ENCODE data around the gene PAX8. TPM values are rescaled to one million over a fixed set of nuclear protein-coding genes. Genes with fewer than 3 reads are reported as not detected.

The PAX8 gene
- total and polyA plus RNA-seq, 7 donors, result 0.41 to 10.8 (median 0.93) TPM; not detected in 1

DNA sequence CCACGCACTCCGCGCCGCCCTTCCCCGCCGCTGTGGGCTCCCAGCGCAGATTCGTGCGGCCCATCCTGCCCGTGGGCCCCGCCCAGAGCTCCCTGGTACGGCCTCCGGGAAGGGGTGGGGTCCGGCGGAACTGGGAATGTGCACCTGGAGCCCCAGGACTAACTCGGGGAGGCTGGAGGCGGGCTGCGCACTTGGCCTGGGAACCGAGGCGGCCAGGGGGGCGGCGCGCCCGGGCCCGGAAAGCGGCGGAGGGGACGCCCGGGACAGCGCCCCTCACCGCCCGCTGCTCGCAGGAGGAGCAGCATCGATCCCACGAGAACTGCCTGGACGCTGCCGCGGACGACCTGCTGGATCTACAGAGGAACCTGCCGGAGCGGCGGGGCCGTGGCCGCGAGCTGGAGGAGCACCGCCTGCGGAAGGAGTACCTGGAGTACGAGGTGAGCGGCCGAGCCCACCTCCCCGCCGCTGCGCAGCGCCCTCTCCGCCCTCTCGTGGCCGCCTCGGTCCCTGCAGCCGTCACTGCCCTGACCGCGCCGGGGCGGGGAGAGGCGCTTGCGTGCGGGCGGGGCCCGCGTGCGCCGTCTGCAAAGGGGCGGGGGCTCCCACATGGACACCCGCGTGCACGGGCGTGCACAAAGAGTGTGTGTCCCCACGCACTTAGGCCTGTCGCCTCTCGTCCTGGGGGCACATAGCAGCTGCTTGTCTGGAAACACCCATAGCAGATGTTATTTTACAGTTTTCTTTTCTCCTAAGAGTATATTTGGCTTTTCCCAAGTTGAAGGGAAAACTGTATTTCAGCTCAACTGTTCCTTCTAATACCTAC, 79.7 kb downstream of the PAX8 start:
- intact Hi-C loops (cut with DNase I), result no loop called here
- WGBS, 2 donors, result 3 to 17% methylated on average over 79 of the region's 79 CpGs
- Histone ChIP-seq H3K27ac (peak overlapping the region; percentile 11 to 71 (median 54)), H3K9me3 (no peaks in the 10 kb centered on the region), H3K4me3 (peak overlapping the region; percentile 43 to 63 (median 61)), H3K4me1 (peaks cover 0 to 11% (median 6%) of the 10 kb centered on the region in 4 donors), H3K27me3 (no peaks in the 10 kb centered on the region), H3K36me3 (no peaks in the 10 kb centered on the region)
- peak; percentile 80 for DNase-seq
- TF ChIP-seq, protein P1, sequence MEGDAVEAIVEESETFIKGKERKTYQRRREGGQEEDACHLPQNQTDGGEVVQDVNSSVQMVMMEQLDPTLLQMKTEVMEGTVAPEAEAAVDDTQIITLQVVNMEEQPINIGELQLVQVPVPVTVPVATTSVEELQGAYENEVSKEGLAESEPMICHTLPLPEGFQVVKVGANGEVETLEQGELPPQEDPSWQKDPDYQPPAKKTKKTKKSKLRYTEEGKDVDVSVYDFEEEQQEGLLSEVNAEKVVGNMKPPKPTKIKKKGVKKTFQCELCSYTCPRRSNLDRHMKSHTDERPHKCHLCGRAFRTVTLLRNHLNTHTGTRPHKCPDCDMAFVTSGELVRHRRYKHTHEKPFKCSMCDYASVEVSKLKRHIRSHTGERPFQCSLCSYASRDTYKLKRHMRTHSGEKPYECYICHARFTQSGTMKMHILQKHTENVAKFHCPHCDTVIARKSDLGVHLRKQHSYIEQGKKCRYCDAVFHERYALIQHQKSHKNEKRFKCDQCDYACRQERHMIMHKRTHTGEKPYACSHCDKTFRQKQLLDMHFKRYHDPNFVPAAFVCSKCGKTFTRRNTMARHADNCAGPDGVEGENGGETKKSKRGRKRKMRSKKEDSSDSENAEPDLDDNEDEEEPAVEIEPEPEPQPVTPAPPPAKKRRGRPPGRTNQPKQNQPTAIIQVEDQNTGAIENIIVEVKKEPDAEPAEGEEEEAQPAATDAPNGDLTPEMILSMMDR (IDR thresholded peaks at IDR 0.05), result peak; percentile 35 to 89 (median 61)
- TF ChIP-seq EP300 (IDR thresholded peaks at IDR 0.05), result no peak
- TF ChIP-seq POLR2AphosphoS5 (IDR thresholded peaks at IDR 0.05), result peak in 2 of 4 donors; percentile 33 to 44
- TF ChIP-seq POLR2A (IDR thresholded peaks at IDR 0.05), result no peak

DNA sequence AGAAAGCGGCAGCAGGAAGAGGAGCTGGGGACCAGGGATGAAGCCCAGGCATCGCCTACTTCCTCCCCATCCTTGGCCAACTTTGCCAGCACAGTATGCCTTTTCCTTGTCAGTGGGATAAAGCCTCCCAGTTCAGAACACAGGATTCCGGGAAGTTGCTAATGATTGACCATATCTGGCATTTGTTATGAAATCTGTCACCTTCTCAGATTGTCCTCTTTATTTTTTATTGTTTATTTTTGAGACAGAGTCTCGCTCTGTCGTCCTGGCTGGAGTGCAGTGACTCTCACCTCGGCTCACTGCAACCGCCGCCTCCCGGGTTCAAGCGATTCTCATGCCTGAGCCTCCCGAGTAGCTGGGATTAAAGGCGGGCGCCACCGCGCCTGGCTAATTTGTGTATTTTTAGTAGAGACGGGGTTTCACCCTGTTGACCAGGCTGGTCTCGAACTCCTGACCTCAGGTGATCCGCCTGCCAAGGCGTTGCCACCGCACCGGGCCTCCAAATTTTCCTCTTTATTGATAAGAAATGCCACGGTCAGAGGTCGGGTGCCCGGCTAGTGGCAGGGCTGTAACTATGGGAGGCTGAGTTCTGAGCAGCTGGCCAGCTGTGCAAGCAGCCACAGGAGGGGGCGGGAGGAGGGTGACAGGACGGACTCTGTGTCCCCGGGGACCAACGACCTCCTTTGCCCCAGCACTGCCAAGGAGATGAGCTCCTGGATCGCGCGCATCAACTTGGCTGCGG, 80.5 kb downstream of the PAX8 start:
- TF ChIP-seq, protein P1 (IDR thresholded peaks at IDR 0.05), result no peak
- TF ChIP-seq POLR2A (IDR thresholded peaks at IDR 0.05) (no peak), POLR2AphosphoS5 (IDR thresholded peaks at IDR 0.05) (no peak), EP300 (IDR thresholded peaks at IDR 0.05) (no peak)

DNA sequence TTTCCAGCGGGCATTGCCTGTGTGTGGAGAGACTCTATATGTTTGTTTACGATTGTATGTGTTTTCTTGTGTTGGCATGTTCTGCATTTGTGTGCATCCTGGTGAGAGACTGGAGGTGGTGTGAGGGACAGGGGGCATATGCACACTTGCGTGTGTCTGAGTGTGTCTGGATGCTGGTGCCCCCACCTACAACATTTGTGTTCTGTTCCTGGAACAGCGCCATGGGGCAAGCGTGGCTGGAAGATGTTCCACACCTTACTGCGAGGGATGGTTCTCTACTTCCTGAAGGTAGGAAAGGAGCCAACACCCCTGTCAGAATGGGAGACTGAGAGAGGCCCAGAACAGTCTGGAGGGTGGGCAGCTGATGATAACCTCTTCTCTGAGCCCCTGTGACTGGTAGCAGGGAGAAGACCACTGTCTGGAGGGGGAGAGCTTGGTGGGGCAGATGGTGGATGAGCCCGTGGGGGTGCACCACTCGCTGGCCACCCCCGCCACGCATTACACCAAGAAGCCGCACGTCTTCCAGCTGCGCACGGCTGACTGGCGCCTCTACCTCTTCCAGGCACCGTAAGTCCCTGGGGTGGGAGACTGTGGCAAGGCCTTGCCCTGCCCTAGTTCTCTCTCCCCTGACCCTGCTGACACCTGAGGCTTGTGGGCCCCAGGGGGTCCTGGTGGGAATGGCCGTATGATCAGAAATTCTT, 81.2 kb downstream of the PAX8 start:
- Histone ChIP-seq H3K27me3 (no peaks in the 10 kb centered on the region), H3K27ac (no peak overlapping the region), H3K9me3 (no peaks in the 10 kb centered on the region), H3K36me3 (no peaks in the 10 kb centered on the region), H3K4me3 (no peak overlapping the region), H3K4me1 (peaks cover 0 to 11% (median 6%) of the 10 kb centered on the region in 4 donors)
- 93 to 94% methylated on average over 17 of the region's 17 CpGs for whole genome bisulfite sequencing, 2 donors
- TF ChIP-seq, protein P1 (IDR thresholded peaks at IDR 0.05), result no peak
- TF ChIP-seq POLR2A (IDR thresholded peaks at IDR 0.05), result no peak
- intact Hi-C loops (cut with DNase I), result no loop called here
- DNase-seq, result no peak

More for the DNA sequence above, 80.5 kb downstream of the PAX8 start:
- intact Hi-C loops (cut with DNase I), result no loop called here
- Histone ChIP-seq H3K27me3 (no peaks in the 10 kb centered on the region), H3K9me3 (no peaks in the 10 kb centered on the region), H3K4me3 (peak overlapping the region; percentile 43 to 63 (median 61)), H3K36me3 (no peaks in the 10 kb centered on the region), H3K27ac (peak overlapping the region in 3 of 4 donors; percentile 42 to 71 (median 66)), H3K4me1 (peaks cover 0 to 11% (median 6%) of the 10 kb centered on the region in 4 donors)
- DNase-seq, result no peak
- WGBS, 2 donors, result 40 to 69% methylated on average over 32 of the region's 32 CpGs

DNA sequence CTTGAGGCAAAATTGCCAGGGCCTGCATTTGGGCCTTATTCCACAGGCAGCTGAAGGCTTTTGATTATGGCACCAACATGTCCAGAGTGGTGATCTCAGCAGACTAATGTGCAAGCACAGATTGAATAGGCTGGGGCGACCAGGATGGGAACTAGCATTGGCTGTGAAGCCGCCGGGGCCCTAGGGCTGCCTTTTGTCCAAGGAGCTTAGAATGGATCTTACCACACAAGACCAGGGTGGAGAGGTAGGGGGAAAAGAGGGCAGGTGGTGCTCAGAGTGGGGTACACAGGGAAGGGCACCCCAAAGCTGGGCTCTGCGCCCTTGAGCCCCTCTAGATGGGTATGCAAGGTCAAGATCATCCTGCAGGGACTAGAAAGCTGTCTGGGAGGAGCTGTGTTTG, 81.9 kb downstream of the PAX8 start:
- Histone ChIP-seq H3K4me3 (no peak overlapping the region), H3K9me3 (no peaks in the 10 kb centered on the region), H3K27ac (no peak overlapping the region), H3K36me3 (no peaks in the 10 kb centered on the region), H3K4me1 (peaks cover 0 to 11% (median 6%) of the 10 kb centered on the region in 4 donors), H3K27me3 (no peaks in the 10 kb centered on the region)
- WGBS, 2 donors, result 95 to 96% methylated on average over 4 of the region's 4 CpGs
- intact Hi-C loops (cut with DNase I), result no loop called here
- TF ChIP-seq POLR2AphosphoS5 (IDR thresholded peaks at IDR 0.05) (no peak), EP300 (IDR thresholded peaks at IDR 0.05) (no peak)
- TF ChIP-seq, protein P1 (IDR thresholded peaks at IDR 0.05), result no peak
- no peak for DNase-seq
